Iris pigment epithelial cell (primary cell): ENCODE measurements around the gene DAZL.
A peak's percentile ranks its signal among the peaks of the same experiment; 100 is the strongest.
"Not testable (repeated sequence)": the region's sequence is repeated elsewhere in the genome, so short reads cannot be mapped to it uniquely, and the experiment has no call there.

ENCODE experiments used
- DNase-seq: peaks from one replicate; pipeline ENCODE4 v3.0.0-alpha.2; 2011; ENCODE audit warnings: low read depth

DAZL gene

GRCh38 chr3:16604887-16605602 is at the start of gene DAZL:
Gene DAZL (minus strand): TSS chr3:16605423. CDS start chr3:16605205, 218 bp downstream.
- DNase-seq = no peak

- DNase-seq = no peak
Observed at GRCh38 chr3:16654976-16655375, 49.8 kb upstream of the DAZL start.

GRCh38 chr3:16653712-16654111 is 48.5 kb upstream of the DAZL start:
- DNase-seq = no peak

- DNase-seq = no peak
Observed at GRCh38 chr3:16647668-16648067, 42.4 kb upstream of the DAZL start.

GRCh38 chr3:16639806-16640205 is 34.6 kb upstream of the DAZL start:
- DNase-seq = no peak

- no peak for DNase-seq
Observed at GRCh38 chr3:16633948-16634347, 28.7 kb upstream of the DAZL start.

- no peak for DNase-seq
Observed at GRCh38 chr3:16632395-16632794, 27.2 kb upstream of the DAZL start.

- peak; percentile 68 for DNase-seq
Observed at GRCh38 chr3:16618721-16619120, 13.5 kb upstream of the DAZL start.

- DNase-seq = not testable (repeated sequence)
Observed at GRCh38 chr3:16617155-16617554, 11.9 kb upstream of the DAZL start.

GRCh38 chr3:16616083-16616482 is 10.9 kb upstream of the DAZL start:
- no peak for DNase-seq

GRCh38 chr3:16614033-16615031 is 9.1 kb upstream of the DAZL start:
- DNase-seq = no peak

- DNase-seq = peak; percentile 5
Observed at GRCh38 chr3:16609927-16610580, 4.8 kb upstream of the DAZL start.

GRCh38 chr3:16608816-16609215 is 3.6 kb upstream of the DAZL start:
- DNase-seq = no peak

- no peak for DNase-seq
Observed at GRCh38 chr3:16607718-16608117, 2.5 kb upstream of the DAZL start.

- peak; percentile 2 for DNase-seq
Observed at GRCh38 chr3:16606398-16606797, 1.2 kb upstream of the DAZL start.

- no peak for DNase-seq
Observed at GRCh38 chr3:16605966-16606365, 743 bp upstream of the DAZL start.

- DNase-seq = no peak
Observed at GRCh38 chr3:16604433-16604832, 790 bp downstream of the DAZL start.

- DNase-seq = no peak
Observed at GRCh38 chr3:16601537-16602005, 3.7 kb downstream of the DAZL start.

- DNase-seq = peak; percentile 82
Observed at GRCh38 chr3:16600780-16601536, 4.3 kb downstream of the DAZL start.

GRCh38 chr3:16599694-16600093 is 5.5 kb downstream of the DAZL start:
- no peak for DNase-seq

GRCh38 chr3:16596352-16597032 is 8.7 kb downstream of the DAZL start:
- no peak for DNase-seq
